ENCODE measurements around the gene MYEF2. TPM values are rescaled to one million over a fixed set of nuclear protein-coding genes. Genes with fewer than 3 reads are reported as not detected.

The MYEF2 gene
- total and polyA plus RNA-seq, 10 of the 15 experiments (the other 5 are each of a cell fraction or from before 2014, with no cell fraction given): 9.2 to 47.0 (median 19.9) TPM

GRCh38 chr15:48121849-48122248 is 56.2 kb downstream of the MYEF2 start (continued):
- TF ChIP-seq E2F8 (IDR thresholded peaks at IDR 0.05; ENCODE audit: low read depth, partially characterized antibody): no peak
- no peak for TF ChIP-seq SRF (IDR thresholded peaks at IDR 0.05; ENCODE audit: low read depth in 2 of 2, low read length in 2 of 2)
- TF ChIP-seq CTCF (IDR thresholded peaks at IDR 0.05 in 2 of 3, conservative IDR thresholded peaks at IDR 0.05 in 1 of 3; ENCODE audit: control insufficient read depth in 2 of 3, extremely low read depth in 1 of 3, insufficient read depth in 1 of 3, low read depth in 3 of 3, low read length in 3 of 3): no peak
- no peak for TF ChIP-seq GATAD2B (conservative IDR thresholded peaks at IDR 0.05; ENCODE audit: low read depth)

GRCh38 chr15:48120745-48121144 is 57.4 kb downstream of the MYEF2 start, which contains the start of gene SLC24A5:
TSS of gene SLC24A5 (plus strand) at chr15:48120990. CDS start at chr15:48121045, 55 bp downstream.
- H3K4me3 ChIP-seq: no peak within 1 kb of the TSS
- ChIA-PET CTCF (interaction anchor here (1.0 kb wide), 1 partner anchor 21 kb away, joined by 3 read pairs; no protein-coding TSS in a partner anchor), SMC1A (ENCODE audit: uncharacterized antibody, unreplicated experiment) (interaction anchor here (1.5 to 2.2 kb wide), 2 partner anchors 7 to 15 kb away, joined by 6 read pairs; no protein-coding TSS in a partner anchor), RAD21 (ENCODE audit: unreplicated experiment) (no interaction called here), POLR2A (no interaction called here)
- H3K9me3 ChIP-seq (replicated peaks; ENCODE audit: control insufficient read depth, insufficient read depth, low read length): no peaks in the 10 kb centered on the region
- H3K27me3 ChIP-seq (replicated peaks in 1 of 2; ENCODE audit: control insufficient read depth in 2 of 2, insufficient read depth in 2 of 2, low read length in 1 of 2): no peaks in the 10 kb centered on the region
- no peak within 1 kb of the TSS for H3K9ac ChIP-seq (ENCODE audit: control insufficient read depth, insufficient read depth, low read length)
- H4K20me1 ChIP-seq (ENCODE audit: control insufficient read depth, insufficient read depth): no peaks in the 10 kb centered on the region
- H3K27ac ChIP-seq (ENCODE audit: control insufficient read depth, insufficient read depth): no peak within 1 kb of the TSS
- H3K4me1 ChIP-seq (ENCODE audit: control insufficient read depth, insufficient read depth, low read length): no peaks in the 10 kb centered on the region
- 41% methylated on average over 6 of the region's 6 CpGs for WGBS (ENCODE audit: insufficient coverage, insufficient replicate concordance, low lambda C conversion rate, missing lambda C conversion rate)
- intact Hi-C loops (cut with micrococcal nuclease; ENCODE audit: unreplicated experiment): no loop called here
- H2AFZ ChIP-seq (ENCODE audit: control insufficient read depth, low read depth, low read length): no peak within 1 kb of the TSS
- BruUV-seq (replicated peaks): no TSS peak
- H3K36me3 ChIP-seq (ENCODE audit: control insufficient read depth in 2 of 2, insufficient read depth in 2 of 2, low read length in 1 of 2): no peaks in the 10 kb centered on the region
- DNase-seq (ENCODE audit: low read depth, low spot score) (no peak), ATAC-seq (no peak), FAIRE-seq (no peak)
- in situ Hi-C loops (cut with MboI): no loop called here
- no peak within 1 kb of the TSS for H3K4me2 ChIP-seq (ENCODE audit: control insufficient read depth, insufficient read depth)
- no peaks in the 10 kb centered on the region for H3K79me2 ChIP-seq (ENCODE audit: control insufficient read depth, insufficient read depth, low read length)
- TF ChIP-seq PAX5 (IDR thresholded peaks at IDR 0.05; ENCODE audit: borderline replicate concordance, low read depth, low read length) (no peak), SREBF1 (IDR thresholded peaks at IDR 0.05; ENCODE audit: low read length) (no peak), MTA3 (IDR thresholded peaks at IDR 0.05; ENCODE audit: borderline replicate concordance, low read length) (no peak), NKRF (conservative IDR thresholded peaks at IDR 0.05) (no peak), ZBED1 (IDR thresholded peaks at IDR 0.05; ENCODE audit: borderline replicate concordance) (no peak), E2F4 (IDR thresholded peaks at IDR 0.05; ENCODE audit: low read depth, low read length) (no peak), IKZF2 (IDR thresholded peaks at IDR 0.05) (no peak), EED (IDR thresholded peaks at IDR 0.05; ENCODE audit: low read depth) (no peak), SIN3A (IDR thresholded peaks at IDR 0.05; ENCODE audit: low read depth, low read length) (no peak), ASH2L (IDR thresholded peaks at IDR 0.05; ENCODE audit: borderline replicate concordance, low read depth) (no peak)
